Left kidney (tissue), 2 donors: Measurements from ENCODE around the gene KCNT2. TPM values are rescaled to one million over a fixed set of nuclear protein-coding genes. Genes with fewer than 3 reads are reported as not detected.
"Not testable (repeated sequence)": the region's sequence is repeated elsewhere in the genome, so short reads cannot be mapped to it uniquely, and the experiment has no call there.

Source experiments
- DNase-seq: peaks from one replicate; pipeline ENCODE4 v3.0.0-alpha.2; 2013
- polyA plus RNA-seq: library from polyadenylated mRNA; unstranded; fragments of 120-200 nt; gene quantifications from one replicate; pipeline ENCODE4 v1.2.1, GENCODE V29; 2013; ENCODE audit not compliant: insufficient read length

KCNT2 gene
- polyA plus RNA-seq, 1 donor: 12.5 TPM

DNA sequence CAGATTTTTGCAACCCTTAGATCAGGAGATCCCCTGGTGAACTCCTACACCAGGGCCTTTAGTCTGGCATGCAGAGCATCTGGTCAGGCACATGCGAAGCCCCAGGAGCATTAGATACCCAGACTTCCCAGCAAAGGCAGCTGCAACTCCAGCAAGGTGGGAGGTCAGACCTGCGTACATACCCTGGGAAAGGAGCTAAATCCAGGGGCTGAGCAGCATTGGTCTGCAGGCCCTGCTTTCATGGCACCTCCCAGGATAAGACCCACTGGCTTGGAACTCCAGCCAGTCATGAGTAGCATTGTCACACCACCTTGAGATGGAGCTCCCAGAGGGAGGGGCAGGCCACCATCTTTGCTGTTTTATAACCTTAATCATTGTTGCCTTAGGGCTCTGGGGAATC lies 92.3 kb downstream of the KCNT2 start:
- DNase-seq: no peak

DNA sequence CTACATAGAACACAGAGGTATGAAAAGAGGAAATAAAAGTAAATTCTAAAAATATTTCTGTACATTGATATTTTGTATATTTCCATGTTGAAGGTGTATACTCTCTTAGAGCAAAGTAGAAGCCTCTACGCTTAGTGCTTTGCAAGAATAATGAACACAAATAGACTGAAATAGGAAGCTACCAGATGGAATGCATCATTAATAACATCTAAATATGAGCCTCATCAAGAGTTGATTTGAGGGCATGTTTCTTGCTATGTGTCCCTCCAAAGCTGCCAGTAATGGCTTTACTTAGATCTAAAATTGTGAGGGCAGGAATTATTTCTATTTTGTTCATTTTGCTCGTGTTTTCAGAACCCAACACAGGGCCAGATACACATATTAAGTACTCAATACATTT lies 94.4 kb downstream of the KCNT2 start:
- DNase-seq: no peak

DNA sequence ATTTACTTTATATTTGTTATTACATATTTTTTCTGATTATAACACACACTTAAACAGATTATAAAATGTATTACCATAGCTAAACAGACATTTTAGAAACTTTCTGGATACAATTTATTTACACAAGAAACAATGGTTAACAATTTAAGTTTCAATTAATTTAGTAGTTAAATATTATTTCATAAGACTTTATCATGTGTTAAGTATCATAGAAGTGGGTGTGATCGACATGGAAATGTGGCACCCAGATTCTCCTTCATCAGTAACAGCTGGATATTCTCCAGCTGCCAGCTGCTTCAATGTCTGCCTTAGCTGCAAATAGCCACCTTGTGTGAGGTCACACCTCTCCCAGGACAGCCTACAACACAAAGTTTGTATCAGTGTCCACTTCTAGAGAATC lies 97.8 kb downstream of the KCNT2 start:
- no peak for DNase-seq

DNA sequence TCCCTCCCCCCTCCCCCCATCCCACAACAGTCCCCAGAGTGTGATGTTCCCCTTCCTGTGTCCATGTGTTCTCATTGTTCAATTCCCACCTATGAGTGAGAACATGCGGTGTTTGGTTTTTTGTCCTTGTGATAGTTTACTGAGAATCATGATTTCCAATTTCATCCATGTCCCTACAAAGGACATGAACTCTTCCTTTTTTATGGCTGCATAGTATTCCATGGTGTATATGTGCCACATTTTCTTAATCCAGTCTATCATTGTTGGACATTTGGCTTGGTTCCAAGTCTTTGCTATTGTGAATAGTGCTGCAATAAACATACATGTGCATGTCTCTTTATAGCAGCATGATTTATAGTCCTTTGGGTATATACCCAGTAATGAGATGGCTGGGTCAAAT lies 104.0 kb downstream of the KCNT2 start:
- DNase-seq: not testable (repeated sequence)

DNA sequence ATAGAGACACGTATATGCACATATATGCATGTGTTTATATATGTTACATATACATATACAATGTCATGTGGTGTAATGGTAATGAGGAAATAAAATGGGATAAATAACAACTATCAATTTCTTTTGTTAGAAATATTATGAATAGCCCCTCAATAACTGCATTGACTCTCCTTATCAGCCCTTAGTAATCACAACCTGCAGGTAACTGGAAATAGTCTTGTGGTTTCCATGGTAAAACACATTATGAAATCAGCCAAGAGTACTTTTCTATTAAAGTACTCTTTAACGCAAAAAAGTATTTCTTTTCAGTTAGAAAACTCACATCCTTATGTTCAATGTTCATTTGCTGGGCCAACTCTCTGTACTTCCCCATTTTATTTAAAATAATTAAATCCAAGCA lies 105.8 kb downstream of the KCNT2 start:
- no peak for DNase-seq

DNA sequence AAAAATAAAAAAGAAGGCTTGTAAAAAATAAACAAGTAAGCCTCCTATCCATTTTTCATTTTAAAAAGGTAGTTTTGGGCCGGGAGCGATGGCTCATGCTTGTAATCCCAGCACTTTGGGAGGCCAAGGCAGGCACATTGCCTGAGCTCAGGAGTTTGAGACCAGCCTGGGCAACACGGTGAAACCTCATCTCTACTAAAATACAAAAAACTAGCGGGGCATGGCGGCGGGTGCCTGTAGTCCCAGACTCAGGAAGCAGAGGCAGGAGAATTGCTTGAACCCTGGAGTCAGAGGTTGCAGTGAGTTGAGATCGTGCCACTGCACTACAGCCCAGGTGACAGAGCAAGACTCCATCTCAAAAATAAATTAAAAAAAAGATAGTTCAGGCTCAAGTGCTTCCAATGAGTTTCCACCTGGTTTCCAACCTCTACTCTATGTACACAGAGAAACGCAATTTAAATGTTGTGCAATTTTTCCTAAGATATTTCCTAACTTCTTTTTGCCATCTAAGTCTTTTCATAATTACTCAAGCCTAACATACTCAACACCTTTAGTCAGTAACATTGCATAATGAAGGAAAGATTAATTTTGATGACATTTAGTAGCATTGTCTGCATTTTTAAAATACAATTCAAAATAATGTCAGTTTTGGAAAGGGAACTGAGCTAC lies 106.3 kb downstream of the KCNT2 start:
- DNase-seq: no peak

DNA sequence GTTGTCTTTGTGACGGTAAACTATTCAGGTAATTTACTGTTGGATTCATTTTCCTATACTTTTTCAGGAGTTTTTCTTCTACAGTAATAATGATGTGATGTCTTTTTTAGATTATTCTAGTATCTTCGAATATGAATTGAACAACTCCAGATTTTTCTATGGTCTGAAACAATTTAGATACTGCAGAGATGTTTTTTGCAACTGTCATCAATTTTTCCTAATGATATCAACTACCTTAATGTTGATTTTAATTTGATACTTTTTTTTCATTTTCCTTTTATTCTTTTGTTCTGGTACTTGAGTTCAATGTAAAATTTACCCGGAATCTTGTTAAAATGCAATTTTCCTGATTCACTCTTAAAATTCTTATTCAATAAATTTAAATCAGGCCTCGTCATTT lies 110.4 kb downstream of the KCNT2 start:
- DNase-seq: no peak

DNA sequence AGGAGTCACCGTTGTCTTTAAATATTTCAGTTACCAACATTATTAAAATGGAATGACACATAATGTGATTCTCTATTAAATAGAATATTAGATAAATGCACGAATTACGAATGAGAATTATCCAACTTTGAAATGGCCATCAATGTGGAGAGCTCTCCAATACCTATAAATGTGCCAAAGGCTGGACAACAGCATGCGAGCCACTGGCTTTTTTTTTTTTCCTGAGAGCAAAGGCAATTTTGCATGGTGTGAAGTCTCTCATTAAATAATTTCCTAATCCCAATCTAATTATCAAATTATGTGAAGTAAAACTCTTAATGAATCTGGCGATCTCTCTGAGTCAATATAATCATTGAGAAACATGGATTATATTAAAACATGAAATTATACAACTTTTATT lies 113.5 kb downstream of the KCNT2 start:
- no peak for DNase-seq

DNA sequence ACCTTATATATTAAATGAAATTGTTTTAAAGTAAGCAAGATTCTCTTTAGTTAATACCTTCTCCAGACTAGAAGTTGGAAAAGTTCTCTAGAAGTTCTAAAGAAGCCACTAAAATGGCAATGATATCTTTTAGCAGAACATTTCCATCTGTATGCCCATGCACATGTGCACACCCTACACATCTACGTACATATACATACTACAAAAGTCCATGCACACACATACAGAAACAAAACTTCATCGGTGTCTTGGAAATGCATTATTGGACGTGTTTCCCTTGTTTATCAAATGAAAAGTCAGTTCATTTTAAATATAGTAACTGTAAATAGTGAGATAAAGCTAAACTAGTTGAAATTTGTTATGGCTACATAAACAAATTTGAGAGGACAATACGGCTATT lies 114.4 kb downstream of the KCNT2 start:
- DNase-seq: no peak

DNA sequence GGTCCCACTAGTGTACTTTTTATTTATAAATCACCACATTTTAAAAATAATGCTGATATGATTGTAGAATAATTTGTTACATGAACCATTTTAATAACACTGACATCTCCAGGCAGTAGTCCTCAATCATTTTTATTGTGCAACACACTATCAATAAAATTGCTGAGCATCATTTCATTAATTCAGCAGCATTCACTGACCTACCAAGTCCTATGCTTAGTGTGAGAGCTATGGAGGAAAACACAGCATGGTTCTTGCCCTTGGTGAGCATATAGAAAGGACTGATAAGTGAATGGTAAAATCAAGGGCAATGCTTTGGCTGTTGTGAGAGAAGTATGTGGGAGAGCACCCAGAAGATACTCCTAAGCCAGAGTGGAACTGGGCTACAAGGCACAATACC lies 119.7 kb downstream of the KCNT2 start:
- DNase-seq: no peak

DNA sequence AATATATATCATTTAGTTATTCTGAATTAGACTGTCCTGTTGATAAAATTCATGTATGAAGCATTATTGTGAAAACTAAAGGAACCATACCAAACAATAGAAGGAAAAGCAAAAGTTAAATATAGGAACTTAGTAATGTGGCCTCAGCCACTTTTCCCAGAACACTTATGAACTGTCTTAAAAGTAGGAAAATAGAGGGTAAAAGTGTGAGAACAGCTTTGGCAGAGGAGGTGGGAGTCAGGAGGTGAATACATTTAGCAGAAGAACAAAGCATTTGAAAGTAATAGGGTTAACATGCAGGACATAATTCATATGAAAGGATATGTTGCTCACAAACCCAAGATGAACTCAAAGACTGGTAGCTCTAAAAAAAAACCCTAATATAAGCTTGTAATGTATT lies 121.9 kb downstream of the KCNT2 start:
- no peak for DNase-seq

DNA sequence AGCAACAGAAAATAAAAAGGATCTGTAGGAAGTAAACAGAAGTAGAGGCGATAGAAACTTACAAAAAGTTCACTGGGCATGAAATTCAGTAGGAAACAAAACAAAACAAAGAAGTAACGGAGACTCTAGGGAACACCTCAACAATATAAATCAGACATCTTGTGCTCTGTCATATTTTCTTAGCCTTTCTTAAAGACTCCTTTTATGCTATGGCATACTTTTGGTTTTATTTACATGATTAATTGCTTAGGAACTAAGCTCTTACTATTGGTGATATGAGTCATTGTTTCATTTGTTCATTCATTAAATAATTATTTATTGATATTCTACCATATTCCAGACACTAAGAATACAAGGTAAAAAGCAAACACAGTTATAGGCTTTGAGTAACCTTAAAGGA lies 126.6 kb downstream of the KCNT2 start:
- no peak for DNase-seq

DNA sequence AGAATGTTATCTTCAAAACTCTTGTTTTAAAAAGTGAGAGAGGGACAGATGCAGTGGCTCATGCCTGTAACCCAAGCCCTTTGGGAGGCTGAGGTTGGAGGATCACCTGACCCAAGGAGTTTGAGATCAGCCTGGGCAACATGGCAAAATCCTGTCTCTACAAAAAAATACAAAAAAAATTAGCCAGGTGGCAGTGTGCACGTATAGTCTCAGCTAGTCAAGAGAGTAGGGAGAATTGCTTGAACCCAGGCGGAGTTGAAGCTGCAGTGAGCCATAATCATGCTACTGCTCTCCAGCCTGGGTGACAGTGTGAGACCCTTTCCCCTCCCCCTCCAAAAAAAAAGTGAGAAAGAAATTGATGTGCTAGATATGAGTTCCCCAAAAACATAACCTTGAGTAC lies 131.0 kb downstream of the KCNT2 start:
- DNase-seq: no peak

DNA sequence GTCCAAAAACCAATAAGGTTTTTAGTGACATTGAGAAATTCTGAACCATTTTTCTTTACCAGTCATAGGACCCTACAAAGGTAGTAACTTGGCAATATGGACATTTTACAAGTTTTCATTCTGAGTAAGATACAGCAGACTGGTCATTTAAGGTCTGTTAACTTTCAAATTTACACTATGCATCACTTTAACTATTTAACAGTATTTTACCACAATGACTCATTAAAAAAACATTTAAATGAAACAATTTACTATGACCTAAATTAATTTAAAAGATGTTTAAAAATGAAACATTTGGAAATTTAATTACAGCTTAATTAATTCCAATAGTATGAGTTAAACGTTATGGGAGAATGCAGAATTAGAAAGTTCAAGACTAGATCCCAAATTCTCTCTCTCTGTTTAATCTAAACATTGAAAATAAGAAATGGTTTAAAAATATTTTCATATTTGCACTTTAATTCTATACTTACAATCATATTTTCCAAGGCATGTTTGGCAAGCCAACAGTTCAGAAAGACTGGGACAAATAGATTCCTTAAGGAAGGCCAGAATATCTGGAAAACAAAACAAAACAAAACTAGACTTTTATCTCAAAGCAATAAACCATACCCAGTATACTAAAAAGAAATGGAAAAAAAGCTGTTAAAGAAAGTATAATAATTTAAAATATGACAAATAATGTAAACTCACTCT lies 140.9 kb downstream of the KCNT2 start:
- DNase-seq: no peak

DNA sequence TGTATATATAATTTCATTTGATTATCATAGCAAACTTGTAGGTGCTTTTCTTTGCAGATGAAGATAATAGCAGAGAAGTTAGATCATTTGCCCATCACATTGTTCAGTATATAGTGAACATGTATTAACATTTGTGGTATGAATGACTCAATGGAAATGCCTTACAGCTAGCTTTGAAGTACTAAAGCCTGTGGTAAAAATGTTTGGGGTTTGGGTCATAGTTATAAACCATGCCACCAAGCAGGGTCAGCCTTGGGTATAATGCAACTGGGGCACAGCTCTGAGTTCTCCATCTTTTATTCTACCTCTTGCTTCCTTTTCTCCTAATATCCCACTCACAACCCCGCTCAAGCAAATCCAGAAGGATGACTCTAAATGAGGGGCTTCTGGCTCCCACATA lies 141.6 kb downstream of the KCNT2 start:
- no peak for DNase-seq

DNA sequence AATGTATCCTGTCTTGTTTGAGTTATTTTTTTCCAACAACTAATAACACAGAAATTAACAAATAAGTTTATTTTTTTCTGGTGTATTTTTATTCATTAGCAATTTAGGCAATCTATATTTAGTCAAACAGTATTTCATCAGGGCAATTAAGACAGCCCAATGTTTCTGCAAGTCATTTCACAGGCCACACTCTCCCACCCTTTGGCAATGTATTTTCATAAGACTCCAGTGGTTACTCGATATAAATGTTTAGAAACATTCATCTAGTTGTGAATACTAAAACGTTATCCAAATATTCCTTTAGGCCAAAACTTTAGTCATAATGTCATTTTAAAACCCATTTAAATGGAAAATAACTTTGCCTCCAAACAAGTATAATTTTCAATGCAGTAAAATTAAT lies 142.1 kb downstream of the KCNT2 start:
- no peak for DNase-seq

DNA sequence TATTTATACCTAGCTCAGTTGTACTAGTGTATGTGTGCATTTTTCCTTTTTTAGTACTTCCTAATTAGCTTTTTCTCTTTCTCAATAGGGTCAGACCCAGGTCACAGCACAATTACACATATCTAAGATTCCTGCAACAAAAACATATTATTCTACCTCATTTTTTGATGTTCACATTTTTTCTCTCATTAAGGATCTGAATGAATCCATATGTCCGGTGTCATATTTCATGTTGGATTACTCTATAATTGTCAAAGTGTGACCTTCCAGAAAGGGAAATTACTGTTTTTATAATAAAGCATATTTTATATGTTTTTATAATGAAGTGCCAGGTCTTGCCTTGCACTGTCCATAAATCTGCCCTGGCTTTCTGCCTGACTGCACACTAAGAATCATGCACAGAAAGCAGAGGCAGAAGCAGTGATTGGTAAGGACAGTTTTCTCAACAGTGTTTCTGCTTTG lies 143.7 kb downstream of the KCNT2 start:
- peak; percentile 54 for DNase-seq

DNA sequence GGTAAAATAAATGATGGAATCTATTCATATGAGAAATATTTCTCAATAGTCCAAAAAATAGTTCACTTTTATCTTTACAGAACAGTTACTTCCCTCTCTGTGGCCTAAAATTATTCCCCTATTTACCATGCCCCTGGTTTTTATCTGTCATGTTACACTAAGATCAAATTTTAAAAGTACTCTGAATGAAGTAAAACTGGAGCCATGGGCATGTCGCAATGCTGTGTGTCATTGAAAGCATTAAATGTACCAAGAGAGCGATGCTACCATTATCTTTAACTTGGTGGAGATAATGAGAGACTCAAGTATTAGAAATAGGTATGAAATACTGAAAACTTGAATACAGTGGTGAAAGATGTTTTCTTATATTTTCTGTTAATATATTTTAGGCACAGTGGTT lies 146.2 kb downstream of the KCNT2 start:
- no peak for DNase-seq

DNA sequence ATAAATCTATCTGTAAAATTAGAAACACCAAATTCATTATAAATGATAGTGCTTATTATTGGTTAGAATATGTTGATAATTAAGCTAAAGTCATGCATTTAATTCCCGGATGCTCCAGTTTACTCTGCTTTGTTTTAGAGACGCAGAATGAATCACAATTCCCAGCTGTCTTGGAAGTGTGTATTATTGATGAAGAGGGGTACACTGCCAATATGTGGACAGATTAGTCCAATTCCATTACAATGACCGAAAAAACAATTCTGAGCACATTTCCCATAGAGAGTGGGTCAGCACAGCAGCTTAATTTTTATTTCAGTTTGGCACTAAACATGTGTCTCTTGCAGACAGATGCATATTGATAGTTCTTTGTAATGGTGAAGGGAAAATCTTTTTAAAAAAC lies 146.7 kb downstream of the KCNT2 start:
- DNase-seq: no peak

DNA sequence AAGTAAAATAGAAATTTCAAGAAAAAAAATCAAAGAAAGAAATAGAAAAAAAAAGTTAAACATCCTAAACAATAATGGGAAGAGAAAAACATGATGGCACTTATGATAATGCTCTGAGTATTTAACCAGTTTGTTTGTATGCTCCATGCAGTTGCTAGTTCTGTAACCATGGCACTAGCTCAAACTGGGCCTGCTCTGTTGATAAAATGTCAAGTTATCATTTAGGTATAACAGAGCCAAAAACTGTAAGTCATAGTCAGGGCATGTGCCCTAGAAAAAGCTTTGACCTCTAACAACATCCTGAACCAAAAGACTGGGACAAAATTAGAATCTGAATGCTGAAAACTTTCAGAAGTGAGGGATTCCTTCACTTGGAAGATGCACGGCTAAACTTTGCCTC lies 148.9 kb downstream of the KCNT2 start:
- no peak for DNase-seq

DNA sequence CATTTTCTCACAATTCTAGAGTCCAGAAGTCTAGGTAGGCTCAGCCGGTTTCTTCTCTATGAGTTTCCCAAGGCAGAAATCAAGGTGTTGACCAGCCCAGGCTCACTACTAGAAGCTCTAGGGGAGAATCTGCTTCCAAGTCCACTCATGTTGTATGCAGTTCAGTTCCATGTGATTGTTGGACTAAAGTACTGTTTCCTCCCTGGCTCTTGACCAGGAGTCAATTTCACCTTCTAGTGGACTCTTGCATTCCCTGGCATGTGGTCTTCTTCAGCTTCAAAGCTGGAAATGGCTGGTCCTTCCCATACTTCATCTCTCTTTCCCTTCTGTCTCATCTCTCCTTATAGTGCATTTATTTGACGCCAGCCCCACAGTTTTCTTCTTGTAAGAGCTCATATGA lies 153.4 kb downstream of the KCNT2 start:
- no peak for DNase-seq

DNA sequence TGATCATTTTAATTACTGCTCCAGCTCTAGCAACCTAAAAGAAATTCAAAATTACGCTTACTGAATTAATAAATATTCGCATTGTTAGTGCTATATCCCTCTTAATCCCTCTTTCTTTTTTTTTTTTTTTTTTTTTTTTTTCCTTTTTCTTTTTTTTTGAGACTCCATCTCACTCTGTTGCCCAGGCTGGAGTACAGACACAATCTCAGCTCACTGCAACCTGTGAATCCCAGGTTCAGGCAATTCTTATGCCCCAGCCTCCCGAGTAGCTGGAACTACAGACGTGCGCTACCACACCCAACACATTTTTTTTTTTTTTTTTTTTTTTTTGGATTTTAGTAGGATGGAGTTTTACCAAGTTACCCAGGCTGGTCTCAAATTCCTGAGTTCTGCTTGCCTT lies 157.1 kb downstream of the KCNT2 start:
- DNase-seq: no peak

DNA sequence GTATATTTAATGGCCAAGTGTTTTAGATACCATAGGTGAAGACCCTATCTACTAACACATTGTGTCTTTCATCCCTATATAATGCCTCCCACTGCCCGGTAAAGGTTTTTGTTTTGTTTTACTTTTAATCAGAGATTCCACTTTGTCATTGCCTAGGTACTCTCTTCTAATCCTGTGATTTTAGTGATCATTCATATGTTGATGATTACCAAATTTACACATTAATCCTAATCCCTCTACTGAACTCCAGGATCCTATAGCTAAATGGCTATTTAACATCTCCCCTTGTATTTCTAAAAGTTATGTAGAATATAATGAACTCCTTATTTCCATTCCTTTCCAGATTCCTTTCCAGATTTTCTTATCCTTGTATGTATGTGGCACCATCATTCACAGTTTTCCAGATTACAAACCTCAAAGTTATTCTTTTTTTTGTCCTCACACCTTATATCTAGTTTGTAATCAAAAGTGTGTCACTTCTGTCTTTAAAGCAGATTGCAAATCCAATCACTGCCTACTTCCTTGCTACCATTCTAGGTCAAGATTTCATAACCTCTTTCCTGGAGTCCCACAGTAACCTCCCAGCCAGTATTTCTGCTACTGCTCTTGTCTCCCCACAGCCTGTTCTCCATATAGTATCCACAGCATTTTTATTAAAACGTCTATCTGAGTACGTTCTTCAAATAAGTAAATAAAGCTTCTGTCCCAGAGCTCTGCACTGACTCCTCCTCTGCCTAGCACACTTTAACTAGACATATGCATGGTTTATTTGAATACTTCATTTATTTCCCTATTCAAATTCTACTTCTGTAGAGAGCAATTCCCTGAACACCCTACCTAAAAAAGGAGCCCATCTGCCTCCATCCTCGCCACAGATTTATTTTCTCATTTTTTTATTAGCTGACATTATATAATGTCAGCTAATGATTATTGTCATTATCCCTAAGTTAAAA lies 157.8 kb downstream of the KCNT2 start:
- no peak for DNase-seq
